NCI-H2171 treated with DMSO at 0.1 percent for 48 hours (cell line): ENCODE measurements around the gene TMEM37.
A peak's percentile ranks its signal among the peaks of the same experiment; 100 is the strongest.

Experiments
- DNase-seq: peaks from one replicate; lab custom pipeline; 2025; lab: John Stamatoyannopoulos, UW

TMEM37 gene

DNA sequence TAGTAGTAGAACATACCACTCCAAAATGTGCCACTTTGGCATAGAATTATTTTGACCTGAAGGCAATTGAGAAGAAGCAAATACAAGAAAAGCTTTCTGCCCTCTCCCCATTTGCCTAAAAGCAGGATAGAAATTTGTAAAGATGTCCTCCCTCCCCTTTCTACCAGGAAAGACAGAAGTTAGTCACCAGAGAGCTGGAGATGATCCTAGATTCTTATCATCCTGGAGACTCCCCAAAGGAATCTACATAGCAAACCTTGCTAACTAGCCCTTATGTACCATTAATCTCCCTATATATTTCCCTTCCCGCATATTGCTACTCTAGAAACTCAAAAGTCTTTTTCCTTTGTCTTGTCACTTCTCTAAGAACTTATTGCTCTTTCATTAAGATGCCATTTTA is 12.6 kb upstream of the TMEM37 start:
- DNase-seq, result no peak

DNA sequence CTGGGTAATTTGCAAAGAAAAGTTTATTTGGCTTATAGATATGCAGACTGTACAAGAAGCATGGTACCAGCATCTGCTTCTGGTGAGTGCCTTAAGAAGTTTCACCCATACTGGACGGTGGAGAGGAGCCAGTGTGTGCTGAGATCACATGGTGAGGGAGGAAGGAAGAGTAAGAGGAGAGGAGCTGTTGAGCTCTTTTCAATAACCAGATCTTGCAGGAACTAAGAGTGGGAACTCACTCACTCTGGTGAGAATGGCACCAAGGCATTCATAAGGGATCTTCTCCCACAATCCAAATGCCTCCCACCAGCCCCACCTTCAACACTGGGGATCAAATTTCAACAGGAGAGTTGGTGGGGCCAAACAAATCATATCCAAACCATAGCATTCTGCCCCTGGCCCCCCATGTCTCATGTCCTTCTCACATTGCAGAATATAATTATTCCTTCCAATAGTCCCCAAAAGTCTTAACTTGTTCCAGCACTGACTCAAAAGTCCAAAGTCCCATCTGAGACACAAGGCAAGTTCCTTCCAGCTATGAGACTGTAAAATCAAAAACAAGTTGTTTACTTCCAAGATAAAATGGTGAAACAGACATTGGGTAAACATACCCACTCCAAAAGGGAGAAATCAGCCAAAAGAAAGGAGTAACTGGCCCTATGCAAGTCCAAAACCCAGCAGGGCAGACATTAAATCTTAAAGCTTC is 11.7 kb upstream of the TMEM37 start:
- DNase-seq, result no peak

DNA sequence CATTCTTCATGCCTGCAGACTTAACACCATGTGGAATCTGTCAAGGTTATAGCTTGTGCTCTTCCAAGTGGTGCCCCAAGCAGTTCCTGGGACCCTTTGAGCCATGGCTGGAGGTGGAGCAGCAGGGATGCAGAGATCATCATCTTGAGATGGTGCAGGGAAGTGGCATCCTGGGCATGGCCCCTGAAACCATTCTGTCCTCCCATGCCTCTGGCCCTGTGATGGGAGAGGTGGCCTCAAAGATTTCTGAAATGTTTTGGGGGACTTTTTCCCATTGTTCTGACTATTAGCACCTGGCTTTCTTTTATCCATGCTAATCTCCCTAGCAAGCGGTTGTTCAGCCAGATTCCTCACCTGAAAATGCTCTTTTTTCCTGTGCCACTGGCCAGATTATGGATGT is 10.3 kb upstream of the TMEM37 start:
- no peak for DNase-seq

DNA sequence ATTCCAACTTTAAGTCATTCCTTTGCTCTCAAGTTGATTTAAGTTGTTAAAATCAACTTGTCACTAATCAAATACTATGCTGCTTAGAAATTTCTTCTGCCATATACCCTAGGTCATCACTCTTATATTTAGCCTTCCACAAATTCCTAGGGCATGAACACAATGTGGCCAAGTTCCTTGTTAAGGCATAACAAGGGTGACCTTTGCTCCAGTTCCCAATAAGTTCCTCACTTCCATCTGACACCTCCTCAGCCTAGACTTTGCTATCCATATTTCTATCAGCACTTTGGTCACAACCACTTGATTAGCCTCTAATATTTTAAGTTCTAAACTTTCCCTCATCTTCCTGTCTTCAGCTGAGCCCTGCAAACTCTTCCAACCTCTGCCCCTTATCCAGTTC is 9.9 kb upstream of the TMEM37 start:
- DNase-seq, result no peak

DNA sequence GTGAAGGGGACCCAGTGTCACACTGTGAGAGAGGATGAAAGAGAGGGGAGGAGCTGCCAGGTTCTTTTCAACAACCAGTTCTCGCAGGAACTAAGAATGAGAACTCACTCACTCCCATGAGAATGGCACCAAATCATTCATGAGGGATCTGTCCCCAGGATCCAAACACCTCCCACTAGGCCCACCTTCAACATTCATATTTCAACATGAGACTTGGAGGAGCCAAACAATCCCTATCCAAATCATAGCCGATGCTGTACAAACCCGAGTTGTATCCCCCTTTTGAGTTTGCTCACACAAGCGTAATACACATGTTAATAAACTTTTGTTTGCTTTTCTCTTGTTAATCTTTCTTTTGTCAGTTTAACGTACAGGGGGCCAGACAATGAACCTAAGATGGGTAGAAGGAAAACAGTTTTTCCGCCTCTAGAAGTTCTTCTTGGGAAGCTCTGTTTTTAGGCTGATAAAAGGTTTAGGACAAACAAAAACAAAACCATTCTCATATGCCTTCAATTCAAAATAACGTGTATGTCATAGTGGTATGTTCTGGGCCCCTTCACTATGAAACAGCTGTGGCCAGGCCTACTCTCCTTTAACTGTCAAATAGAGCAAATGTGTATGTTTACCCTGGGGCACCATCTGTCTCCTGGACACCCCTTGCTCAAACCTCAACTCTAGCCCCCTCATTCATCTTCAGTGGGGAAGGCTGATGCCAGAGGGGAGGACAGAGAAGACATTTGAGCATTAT is 9.1 kb upstream of the TMEM37 start:
- peak; percentile 52 for DNase-seq

DNA sequence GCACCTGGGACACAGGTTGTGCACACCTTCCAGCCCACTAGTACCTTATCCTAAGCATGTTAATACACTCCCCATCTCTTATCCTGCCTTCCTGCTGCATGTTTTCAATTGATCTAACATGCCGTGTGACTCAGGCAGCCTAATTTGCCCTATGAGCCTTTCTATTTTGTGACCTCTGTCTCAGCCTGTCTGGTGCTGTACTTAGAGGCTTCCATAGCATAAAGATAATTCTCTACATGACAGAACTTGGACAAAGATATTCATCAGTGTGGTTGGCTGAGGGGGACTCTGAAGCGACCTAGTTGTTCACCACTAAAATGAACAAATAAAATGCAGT is 8.6 kb upstream of the TMEM37 start:
- no peak for DNase-seq

DNA sequence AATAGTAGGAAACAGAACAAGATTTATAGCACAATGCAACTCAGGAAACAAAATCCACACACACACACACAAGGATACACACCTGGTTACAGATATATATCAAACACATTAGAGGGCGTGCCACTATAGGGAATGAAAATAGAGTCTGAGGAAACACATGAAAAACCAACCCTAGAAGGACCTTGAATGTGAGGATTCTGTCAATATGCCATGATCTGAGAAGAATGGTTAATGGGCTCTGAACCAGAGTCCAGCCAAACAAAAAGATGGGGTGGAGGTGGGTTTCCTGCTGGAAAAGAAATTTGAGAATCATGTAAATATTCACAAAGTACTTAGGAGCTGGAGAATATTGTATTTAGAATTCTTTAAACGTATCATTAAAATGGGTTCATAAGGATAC is 7.8 kb upstream of the TMEM37 start:
- no peak for DNase-seq

DNA sequence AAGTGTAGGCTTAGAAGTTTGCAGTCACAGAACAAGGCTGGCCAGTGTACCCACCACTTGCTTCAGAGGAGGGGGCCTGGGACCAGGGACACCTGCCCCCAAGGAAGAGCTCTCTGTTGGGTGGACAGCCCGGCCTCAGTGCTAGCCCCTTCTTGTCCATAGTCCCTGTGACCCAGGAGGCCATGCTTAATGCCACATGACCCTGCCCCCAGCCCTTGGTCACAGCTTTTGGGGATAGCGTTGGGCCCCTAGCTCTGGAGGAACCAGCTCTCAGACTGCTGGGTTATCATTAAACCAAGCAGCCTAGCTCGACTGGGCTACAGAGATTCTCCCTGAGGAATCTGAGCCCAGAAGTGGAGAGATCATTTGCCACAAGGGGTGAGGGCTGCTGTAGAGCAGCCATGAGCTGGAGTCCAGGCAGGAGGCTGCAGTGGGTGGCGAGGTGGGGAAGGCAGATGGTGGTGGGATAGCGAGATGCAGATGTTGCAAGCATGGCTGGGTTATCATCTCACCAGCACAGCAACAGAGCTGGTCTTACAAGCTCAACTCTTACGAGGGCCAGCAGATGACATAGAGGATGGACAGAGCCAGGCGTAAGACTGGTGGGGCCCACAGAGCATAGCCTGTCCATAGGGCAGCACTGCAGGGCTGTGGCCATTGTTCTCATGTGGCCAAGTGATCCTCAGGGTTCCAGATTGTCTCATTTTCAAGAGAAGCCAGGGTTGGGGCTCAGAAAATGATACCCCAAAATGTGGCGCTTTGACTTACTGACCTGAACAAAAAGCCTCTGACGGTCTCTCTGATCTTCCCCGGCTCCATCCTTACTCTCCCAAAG is 7.2 kb upstream of the TMEM37 start:
- no peak for DNase-seq

DNA sequence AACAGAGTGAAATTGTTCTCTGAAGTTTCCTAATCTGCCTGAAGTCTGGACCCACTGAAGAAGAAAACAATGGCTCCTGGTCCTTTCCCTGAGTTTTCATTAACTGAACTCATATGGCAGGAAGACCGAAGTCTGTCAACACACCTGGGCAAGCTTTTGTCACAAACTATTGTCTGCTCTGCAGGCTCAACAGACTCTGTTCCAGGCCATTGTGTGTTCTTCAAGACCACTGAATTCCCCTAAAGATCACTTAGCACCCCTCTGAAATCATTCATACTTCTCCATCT is 6.6 kb upstream of the TMEM37 start:
- no peak for DNase-seq

DNA sequence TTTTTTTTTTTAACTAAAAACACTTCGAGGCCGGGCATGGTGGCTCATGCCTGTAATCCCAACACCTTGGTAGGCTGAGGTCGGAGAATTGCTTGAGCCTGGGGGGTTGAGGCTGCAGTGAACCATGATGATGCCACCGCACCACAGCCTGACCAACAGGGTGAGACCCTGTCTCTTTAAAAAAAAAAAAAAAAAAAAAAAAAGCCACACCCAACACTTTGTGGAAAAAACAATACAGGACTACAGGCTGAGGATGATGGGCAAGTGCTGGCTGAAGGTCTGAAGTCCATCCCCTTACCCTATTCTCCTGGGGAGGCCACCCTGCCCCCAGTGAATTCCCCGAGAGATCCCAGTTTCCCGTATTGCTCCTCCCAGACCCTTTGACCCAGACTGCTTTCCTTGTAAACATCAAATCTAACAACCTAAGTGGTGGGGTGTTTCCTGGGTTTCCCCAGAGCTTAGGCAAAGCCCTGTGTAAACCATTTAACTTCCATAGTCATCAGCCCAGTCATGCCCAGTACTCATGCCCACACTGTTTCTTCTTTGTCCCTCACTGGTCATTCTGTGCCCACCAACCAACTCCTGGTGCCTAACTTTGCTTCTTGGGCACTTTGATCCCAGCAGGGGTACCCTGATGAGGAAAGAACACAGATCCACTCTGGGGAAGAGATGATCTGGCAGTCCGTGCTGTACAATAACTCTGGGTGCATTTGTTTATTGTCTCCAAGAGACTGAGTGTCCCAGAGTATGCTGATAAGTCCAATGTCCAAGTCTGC is 5.8 kb upstream of the TMEM37 start:
- DNase-seq, result no peak

DNA sequence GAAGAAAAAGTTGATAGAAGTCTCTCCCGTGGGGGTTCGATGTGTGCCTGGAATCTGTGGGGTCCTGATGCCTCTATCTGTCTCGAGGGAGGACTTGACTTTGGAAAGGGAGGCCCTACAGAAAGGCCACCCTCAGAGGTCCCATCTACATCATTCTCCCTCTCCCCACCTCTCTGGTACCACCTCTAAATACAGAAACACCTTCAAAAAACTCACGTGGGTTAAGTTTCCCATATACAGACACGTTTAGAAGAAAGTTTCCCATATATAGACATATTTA is 5.3 kb upstream of the TMEM37 start:
- DNase-seq, result no peak

DNA sequence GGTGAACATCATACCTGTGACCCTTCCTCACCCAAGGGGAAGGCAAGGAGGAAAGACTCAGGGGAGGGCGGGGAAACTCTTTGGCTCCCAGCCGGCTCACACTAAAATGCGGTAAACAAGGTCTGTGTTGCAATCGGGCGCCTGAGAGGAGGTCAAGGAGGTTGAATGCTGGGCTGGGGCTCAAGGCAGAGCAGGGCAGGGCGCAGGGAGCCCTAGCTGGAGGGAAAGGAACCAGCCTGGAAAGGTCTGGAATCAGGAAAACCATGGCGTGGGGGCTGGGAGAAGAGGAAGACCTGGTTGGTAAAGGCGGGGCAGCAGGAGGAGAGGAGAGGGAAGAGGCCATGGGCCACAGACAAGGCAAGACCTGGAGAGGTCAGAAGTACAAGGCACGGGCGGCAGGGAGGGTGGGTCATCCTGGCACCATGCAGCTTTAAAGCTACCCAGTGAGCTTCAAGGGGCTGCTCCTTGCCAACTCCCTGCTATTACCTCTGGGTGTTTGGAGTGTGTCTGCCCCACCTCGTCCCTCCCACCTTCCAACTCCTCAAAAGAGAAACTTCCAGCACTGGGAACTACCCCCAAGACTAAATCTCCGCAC is 4.8 kb upstream of the TMEM37 start:
- no peak for DNase-seq

DNA sequence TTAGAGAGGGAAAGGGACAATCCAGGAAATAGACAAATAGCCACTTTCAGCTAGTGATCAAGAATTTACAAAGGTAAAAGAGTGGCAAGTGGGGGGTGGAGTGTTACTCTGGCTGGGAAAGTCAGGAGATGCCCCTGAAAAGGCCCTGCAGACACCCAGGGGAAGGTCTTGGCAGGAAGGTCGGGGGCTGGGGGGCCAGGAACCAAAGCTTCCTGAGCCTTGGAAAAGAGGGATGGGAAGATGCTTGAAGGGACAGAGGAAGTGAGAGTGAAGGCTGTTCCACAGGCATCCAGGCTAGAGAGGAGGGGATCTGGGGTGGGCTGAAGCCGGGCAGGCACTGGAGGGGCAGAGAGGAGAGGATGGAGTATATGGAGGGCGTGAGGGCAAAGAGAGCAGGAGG is 3.9 kb upstream of the TMEM37 start:
- no peak for DNase-seq

DNA sequence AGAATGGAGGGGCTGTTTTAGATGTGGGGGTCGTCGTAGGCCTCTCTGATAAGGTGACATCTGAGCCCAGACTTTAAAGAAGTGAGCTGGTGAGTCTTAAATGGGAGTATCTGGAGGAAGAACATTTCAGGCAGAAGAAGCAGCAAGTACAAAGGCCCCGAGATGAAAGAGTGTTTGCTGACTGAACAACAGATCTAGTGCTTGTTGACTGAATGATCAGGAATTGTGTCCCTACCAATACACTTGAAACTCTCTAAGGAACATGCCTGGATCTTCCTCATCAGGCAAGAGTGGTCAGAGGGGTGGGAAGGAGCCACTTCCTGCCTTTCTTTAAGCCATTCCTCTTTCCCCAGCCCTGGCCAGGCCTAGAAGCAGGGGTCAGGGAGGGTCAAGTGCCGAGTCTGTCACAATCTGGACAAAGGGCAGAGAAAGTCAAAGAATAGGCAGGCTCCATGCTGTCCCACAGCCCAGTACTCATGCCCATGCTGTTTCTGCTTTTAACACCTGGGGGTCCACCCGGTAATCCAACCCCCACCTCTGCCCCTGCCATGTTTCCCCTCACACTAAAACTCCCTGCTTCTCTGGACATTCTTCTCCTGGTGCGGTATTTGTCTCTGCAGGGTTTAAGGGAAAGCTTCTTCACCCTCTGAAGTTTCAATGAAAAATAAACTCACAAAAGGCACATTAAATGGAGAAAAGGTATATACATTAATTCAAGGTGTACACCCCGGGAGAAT is 3.0 kb upstream of the TMEM37 start:
- DNase-seq, result no peak

DNA sequence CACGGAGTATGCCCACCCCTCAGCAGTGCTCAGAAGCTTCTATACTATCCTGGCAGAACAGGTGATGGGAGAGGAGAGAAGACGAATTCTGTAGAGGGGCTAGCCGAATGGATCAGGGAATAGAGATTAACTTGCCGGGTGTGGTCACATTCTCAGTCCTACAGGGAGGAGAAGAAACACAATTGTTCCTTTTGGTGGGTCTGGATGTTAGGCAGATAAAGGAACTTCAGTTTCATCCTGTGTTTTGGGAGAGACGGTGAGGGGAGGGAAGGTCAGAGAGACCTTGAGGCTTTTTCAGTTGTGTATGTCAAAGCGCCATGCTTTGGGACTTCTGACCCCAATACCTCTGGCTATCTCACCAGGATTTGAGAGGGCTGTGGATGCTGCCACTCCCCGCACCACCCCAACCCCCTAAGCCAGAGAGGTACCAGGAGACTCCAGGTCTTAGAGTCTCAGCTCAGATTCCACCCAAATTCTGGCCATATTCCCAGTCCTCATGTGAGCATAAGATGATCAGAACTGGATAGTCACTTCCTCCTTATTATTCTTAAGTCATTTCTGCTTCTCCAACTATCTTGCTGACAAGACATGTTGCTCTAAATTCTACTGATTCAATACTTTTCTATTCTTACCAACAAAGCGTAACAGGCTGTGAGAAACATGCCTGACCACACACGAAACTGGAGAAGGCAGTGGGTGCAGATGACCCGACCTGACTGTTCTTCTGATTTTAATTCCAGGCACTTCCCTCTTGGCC is 2.3 kb upstream of the TMEM37 start:
- DNase-seq, result no peak

DNA sequence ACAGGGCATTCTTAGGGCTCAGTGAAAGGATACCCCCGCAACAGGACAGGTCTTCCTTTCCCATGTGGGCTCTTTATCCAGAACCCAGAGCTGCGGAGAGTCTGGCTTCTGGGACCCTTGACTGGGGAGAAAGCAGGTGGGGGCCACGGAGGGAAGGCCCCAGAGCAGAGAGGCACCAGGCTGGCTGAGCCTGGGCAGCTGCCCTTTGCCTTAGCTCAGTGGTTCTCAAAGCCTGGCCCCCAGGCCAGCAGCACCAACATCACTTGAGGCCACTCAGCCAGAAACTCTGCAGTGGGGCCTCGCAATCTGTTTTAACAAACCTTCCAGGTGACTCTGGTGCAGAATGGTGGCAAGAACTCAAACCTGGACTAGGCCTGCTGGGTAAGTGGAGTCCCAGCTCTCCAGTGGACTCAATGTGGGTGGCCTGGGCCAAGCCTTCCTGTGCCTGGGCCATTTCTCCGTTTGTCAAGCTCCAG is 1.6 kb upstream of the TMEM37 start:
- no peak for DNase-seq

DNA sequence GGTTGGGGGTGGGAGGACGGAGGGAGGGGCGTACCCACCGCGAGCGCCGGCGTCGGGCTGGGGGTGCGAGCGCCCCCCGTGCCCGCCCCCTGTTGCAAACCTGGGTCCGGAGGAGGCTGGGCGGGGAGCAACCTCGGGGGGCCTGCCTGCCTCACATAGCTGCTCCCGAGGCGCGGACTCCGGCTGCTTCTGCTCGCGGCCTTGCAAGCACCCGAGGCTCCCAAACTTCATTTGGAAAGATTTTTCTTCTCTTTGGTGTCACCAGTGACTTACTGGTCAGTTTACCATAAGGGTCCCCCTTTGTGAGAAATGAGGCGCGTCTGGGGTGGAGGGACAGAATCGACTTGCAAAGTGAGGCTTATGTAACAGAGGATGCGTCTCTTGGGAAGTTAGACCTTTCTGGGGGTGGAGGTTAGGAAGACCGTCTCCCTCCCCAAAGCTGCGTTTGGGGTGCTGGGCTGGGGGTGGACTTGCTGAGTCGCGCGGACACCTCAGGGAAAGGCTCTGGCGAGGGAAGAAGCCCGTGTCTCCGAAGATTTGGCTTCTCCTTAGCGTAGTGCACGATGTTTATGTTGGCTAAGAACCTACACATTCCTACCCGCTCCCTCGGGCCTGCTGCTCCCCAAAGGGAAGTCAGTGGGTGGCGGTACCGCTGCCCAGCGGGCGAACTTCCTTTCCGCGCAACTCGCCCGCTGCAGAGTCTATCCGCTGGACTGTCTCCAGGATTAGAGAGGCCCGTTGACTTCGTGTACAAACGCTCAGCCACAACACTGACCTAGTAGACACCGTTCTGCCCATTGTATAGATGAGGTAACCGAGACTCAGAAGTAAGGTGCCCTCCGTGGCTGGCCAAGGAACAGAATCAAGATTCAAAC is 559 bp downstream of the TMEM37 start:
- peak; percentile 30 for DNase-seq

DNA sequence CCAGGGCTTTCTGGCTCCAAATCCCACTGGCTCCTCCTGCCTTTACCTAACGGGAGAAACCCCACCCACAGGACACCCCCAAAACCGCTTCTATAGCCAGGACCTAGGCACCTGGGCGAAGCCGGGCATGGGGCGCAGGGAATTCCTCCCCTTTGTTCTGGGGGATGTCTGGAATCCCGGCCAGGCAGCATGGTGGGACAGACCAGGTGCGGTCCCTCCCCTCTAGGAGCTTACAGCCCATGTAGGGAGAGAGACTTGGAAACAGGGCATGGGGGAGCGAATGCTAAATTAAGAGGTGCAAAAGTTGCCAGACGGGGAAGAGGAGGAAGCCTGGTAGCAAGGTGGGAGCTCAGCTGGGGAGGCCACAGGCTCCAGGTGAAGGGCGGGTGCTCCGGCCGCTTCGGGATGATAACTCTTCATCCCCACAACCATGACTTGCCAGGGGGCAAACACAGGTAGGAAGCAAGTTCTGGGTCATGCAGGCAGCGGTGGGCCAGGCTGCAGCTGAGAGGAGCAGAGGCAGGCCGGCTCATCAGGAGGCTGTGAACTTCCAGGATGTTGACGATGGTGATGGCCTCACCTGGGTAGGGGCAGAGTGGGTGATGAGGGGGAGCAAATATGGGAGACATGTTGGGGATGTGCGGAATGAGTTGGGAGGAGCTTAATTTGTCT is 1.3 kb downstream of the TMEM37 start:
- DNase-seq, result no peak

DNA sequence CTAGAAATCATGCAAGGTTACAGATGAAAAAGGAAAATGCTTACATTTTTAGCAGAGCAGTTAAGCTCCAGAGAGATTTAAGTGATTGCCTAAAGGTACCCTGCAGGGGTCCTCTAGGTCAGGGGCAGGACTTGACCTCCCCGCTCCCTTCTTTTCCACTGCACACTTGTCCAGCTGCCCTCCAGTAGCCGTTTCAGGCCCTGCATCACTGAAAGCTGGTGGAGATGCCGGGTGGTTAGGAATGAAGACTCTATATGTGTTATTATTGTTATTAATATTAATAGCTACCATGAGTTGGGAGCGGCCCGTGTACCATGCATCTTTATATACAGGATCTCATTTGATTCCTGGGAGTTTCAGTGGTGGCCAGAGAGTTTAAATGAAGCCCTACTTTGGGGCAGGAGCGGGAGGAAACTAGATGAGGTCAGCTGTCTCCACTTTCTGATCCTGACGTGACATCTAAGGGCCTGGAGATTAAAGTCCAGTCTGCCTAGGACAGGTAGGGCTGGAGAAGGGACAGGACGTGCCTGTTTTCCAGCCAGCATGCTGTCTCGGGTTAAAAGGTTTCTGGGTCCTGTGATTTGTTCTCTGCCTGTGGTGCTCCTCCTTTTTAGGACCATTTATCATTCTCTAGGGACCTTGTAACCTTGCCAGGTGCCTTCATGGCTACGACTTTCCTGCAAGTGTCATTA is 2.1 kb downstream of the TMEM37 start:
- no peak for DNase-seq
